SJSA1 (cell line): ENCODE measurements around the gene COL6A3. TPM values are rescaled to one million over a fixed set of nuclear protein-coding genes. Genes with fewer than 3 reads are reported as not detected.
"Not testable (repeated sequence)": the region's sequence is repeated elsewhere in the genome, so short reads cannot be mapped to it uniquely, and the experiment has no call there.

ENCODE experiments used
- DNase-seq, 2 experiments: peaks; one replicate each; pipeline ENCODE4 v3.0.0-alpha.2; 2015 to 2020; ENCODE audit warnings: low spot score in 2 of 2, low read depth in 1 of 2
- H3K27ac ChIP-seq: fragments of 250-450 bp; sonication (Bioruptor Pico); 2 replicates; pipeline ENCODE4 v1.5.1; 2020; ENCODE audit warnings: mild to moderate bottlenecking, moderate library complexity
- H3K27me3 ChIP-seq: fragments of 250-450 bp; sonication (Bioruptor Pico); replicated peaks from 2 replicates; pipeline ENCODE4 v1.5.1; 2020; ENCODE audit warnings: mild to moderate bottlenecking, moderate library complexity
- H3K36me3 ChIP-seq: fragments of 250-450 bp; sonication (Bioruptor Pico); 2 replicates; pipeline ENCODE4 v1.5.1; 2020; ENCODE audit warnings: mild to moderate bottlenecking
- H3K4me1 ChIP-seq: fragments of 250-450 bp; sonication (Bioruptor Pico); replicated peaks from 2 replicates; pipeline ENCODE4 v1.6.1; 2021; ENCODE audit warnings: mild to moderate bottlenecking
- H3K4me3 ChIP-seq: fragments of 250-450 bp; sonication (Bioruptor Pico); 2 replicates; pipeline ENCODE4 v1.5.1; 2020; ENCODE audit warnings: mild to moderate bottlenecking
- H3K9me3 ChIP-seq: fragments of 250-450 bp; sonication (Bioruptor Pico); replicated peaks from 2 replicates; pipeline ENCODE4 v1.5.1; 2020; ENCODE audit warnings: mild to moderate bottlenecking
- total RNA-seq: library from RNA; depleted of rRNA; stranded (reverse); fragments of >200 nt; shearing (Covaris generic); gene quantifications from 2 replicates; pipeline ENCODE4 v1.2.3, GENCODE V29; 2014

Gene COL6A3
- total RNA-seq, 1 experiment from 2014 or later, result 243 TPM

DNA sequence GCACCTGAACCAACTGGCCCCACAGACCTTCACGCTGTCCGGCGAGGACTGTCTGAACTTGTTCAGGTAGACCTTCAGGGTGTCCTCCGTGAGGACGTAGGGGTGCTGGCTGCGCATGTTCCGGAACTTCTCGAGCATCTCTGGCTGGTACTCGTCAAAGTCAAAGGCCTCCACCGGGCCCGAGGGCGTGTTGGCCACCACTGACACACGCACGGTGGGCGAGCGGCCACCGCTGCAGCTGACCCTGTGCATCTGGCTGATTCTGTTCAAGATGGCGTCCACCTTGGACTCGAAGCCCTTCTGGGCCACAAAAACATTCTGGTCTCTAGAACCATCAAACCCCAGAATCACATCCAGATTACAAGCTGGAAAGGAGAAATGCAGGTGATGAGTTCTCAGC lies 48.3 kb downstream of the COL6A3 start:
- Histone ChIP-seq H3K27me3 (no peaks in the 10 kb centered on the region), H3K4me3 (no peak overlapping the region), H3K27ac (no peak overlapping the region), H3K4me1 (no peaks in the 10 kb centered on the region), H3K36me3 (peaks cover 96% of the 10 kb centered on the region), H3K9me3 (no peaks in the 10 kb centered on the region)
- no peak for DNase-seq

GRCh38 chr2:237364655-237365054 lies 49.3 kb downstream of the COL6A3 start:
- H3K9me3 ChIP-seq, result no peaks in the 10 kb centered on the region
- H3K27ac ChIP-seq, result no peak overlapping the region
- H3K27me3 ChIP-seq, result no peaks in the 10 kb centered on the region
- H3K4me1 ChIP-seq, result no peaks in the 10 kb centered on the region
- no peak for DNase-seq
- H3K36me3 ChIP-seq, result peaks cover 100% of the 10 kb centered on the region
- no peak overlapping the region for H3K4me3 ChIP-seq

- H3K27me3 ChIP-seq, result no peaks in the 10 kb centered on the region
- H3K4me3 ChIP-seq, result no peak overlapping the region
- no peak for DNase-seq
- peaks cover 100% of the 10 kb centered on the region for H3K36me3 ChIP-seq
- no peaks in the 10 kb centered on the region for H3K4me1 ChIP-seq
- no peaks in the 10 kb centered on the region for H3K9me3 ChIP-seq
- no peak overlapping the region for H3K27ac ChIP-seq
These were observed 52.6 kb downstream of the COL6A3 start for GRCh38 chr2:237361194-237362004.

- Histone ChIP-seq H3K27ac (no peak overlapping the region), H3K27me3 (no peaks in the 10 kb centered on the region), H3K4me3 (no peak overlapping the region), H3K36me3 (peaks cover 100% of the 10 kb centered on the region), H3K4me1 (no peaks in the 10 kb centered on the region), H3K9me3 (no peaks in the 10 kb centered on the region)
- DNase-seq, result no peak
These were observed 53.8 kb downstream of the COL6A3 start for GRCh38 chr2:237359894-237360780.

DNA sequence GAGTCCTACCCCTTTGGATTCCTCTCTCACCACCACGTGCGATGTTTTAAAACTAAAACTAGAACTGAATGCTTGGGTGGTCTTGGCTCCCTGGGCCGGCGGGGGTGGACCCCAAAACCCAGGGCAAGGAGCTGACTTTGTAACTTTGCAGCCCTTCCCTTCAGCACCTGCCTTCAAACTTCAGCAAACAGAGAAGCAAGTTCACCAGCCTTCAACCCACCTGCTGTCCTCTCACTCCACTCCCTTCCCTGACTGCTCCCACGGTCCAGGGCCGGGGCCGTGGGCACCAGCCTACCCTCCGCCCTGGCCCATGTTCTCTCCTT lies 54.5 kb downstream of the COL6A3 start:
- no peak overlapping the region for H3K27ac ChIP-seq
- no peak overlapping the region for H3K4me3 ChIP-seq
- no peak for DNase-seq
- no peaks in the 10 kb centered on the region for H3K4me1 ChIP-seq
- peaks cover 100% of the 10 kb centered on the region for H3K36me3 ChIP-seq
- H3K9me3 ChIP-seq, result no peaks in the 10 kb centered on the region
- no peaks in the 10 kb centered on the region for H3K27me3 ChIP-seq

DNA sequence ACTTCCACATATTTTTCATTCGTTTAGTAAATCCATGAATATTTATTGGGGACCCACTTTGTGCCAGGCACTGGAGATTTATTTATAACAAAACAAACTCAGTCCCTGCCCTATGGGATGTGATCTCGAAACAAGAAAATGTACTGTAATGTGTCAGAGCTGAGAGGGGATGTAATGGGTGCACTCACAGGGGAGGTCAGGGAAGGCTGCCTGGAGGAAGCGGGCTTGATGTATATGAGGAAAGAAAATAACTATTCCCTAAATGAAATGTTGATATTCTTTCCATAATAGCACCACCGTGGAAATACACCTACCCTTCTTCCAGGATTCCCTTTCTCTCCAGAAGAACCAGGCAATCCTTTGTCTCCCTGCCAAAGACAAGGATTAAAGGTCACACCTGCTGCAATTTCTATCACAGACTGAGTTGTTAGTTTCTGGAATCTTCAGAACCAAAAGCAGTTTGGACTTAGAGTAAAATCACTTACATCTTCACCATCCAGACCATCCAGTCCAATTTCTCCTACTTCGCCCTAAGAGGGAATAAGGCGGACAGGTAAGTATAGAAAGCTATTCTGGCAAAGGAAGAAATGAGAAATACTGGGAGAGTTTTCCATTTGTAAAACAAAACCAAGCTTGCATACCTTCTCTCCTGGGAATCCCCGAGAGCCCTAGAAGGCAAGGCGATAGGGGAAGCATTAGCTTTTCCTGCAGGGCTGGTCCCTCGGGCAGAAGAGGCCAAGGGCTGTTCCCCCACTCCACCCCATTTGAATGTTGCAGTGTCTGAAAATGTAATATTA lies 55.0 kb downstream of the COL6A3 start:
- Histone ChIP-seq H3K9me3 (no peaks in the 10 kb centered on the region), H3K36me3 (peaks cover 100% of the 10 kb centered on the region), H3K4me3 (no peak overlapping the region), H3K27ac (no peak overlapping the region), H3K4me1 (no peaks in the 10 kb centered on the region), H3K27me3 (no peaks in the 10 kb centered on the region)
- DNase-seq, result no peak

DNA sequence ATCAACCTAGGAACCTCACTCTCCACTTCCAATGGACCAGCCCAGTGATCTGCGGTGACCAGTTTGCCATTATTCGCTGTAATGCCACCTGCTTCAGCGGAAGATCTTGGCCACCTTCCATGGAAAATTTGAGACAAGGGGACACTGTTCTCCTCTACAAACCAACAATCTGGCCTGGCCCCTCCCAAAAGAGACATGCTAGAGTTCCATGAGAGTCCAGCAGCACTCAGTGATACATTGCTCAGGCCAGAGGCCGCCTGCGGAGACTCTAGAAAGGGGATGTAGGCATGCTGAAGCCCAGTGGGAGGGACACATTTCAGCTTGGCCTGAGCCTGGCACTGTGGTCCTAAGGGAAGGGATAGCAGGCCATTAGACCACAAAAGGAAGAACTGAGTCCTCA lies 58.3 kb downstream of the COL6A3 start:
- Histone ChIP-seq H3K36me3 (peaks cover 100% of the 10 kb centered on the region), H3K4me3 (no peak overlapping the region), H3K27ac (no peak overlapping the region), H3K27me3 (no peaks in the 10 kb centered on the region), H3K4me1 (no peaks in the 10 kb centered on the region), H3K9me3 (no peaks in the 10 kb centered on the region)
- no peak for DNase-seq

DNA sequence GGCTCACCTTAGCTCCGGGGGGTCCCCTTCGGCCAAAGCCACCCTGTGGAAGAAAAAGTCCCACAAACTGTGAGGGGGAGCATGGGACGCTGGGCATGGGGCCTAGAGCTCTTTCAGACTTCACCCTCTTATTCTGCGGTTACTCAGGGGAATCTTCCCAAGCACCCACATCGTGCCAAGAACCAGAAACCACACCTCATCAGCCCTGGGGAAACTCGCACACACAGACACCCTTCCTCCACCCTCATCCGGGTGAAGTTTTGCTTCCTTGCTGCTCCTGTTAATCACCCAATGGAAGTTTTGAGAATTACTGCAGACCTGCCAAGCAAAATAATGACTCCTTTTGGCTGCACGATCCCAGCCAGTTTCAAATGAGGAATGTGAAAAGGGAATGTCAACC lies 59.1 kb downstream of the COL6A3 start:
- Histone ChIP-seq H3K36me3 (peaks cover 100% of the 10 kb centered on the region), H3K9me3 (no peaks in the 10 kb centered on the region), H3K27ac (no peak overlapping the region), H3K4me1 (no peaks in the 10 kb centered on the region), H3K4me3 (no peak overlapping the region), H3K27me3 (no peaks in the 10 kb centered on the region)
- DNase-seq, result no peak

GRCh38 chr2:237354172-237354571 lies 59.8 kb downstream of the COL6A3 start:
- not testable (repeated sequence) for H3K27me3 ChIP-seq, H3K9me3 ChIP-seq, H3K4me3 ChIP-seq, DNase-seq, H3K4me1 ChIP-seq
- H3K27ac ChIP-seq, result 0 out of 2 replicates have a peak overlapping the region, but pooled peaks have one; percentile 13
- H3K36me3 ChIP-seq, result peaks cover 100% of the 10 kb centered on the region

DNA sequence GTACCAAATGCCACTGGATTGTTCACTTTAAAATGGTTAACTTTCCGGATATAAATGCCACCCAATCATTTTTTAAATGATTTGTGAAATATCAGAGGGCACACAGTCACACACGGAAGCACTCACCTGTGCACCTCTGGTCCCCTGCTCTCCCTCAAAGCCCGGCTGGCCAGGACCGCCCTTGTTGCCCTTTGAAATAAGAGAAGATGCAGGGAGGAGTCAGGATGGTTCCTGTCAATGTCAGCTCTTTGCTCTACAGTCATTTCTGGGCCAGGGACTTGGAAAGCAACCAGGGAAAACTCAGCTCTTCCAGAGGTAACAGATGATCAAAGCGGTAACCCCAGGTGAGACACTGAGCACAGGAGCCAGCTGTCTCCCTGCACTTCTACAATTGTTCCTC lies 60.7 kb downstream of the COL6A3 start:
- H3K27me3 ChIP-seq, result no peaks in the 10 kb centered on the region
- no peak overlapping the region for H3K4me3 ChIP-seq
- H3K9me3 ChIP-seq, result no peaks in the 10 kb centered on the region
- no peak overlapping the region for H3K27ac ChIP-seq
- peaks cover 100% of the 10 kb centered on the region for H3K36me3 ChIP-seq
- no peak for DNase-seq
- H3K4me1 ChIP-seq, result no peaks in the 10 kb centered on the region

DNA sequence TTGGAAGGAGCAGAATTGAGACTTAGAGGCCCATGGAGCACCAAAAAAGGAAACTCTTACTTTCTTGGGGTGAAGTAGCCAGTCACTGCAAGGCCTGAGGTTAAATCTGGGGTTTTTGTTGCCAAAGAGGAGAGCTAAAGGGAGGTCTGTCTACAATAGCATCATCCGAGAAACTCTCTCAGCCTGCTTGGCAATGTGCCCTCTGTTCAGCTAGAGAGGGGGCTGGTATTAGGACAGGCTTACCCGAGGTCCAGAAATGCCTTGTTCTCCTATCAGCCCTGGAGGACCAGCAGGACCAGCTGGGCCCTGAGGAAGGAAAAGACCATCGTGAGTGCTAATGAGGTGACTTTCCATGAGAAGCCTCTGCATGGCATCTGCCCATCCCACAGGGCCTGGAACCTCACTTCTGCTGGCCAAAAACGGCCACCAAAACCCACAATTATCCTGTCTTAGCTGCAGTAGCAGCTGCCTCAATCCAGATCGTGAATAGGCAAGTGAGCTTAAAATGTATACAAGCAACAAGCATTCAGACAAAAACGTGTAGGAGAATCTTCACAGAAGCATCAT lies 61.6 kb downstream of the COL6A3 start:
- no peak for DNase-seq
- H3K27ac ChIP-seq, result no peak overlapping the region

GRCh38 chr2:237351796-237352195 lies 62.2 kb downstream of the COL6A3 start:
- H3K9me3 ChIP-seq, result no peaks in the 10 kb centered on the region
- no peaks in the 10 kb centered on the region for H3K27me3 ChIP-seq
- H3K36me3 ChIP-seq, result peaks cover 100% of the 10 kb centered on the region
- H3K27ac ChIP-seq, result no peak overlapping the region
- no peak overlapping the region for H3K4me3 ChIP-seq
- no peaks in the 10 kb centered on the region for H3K4me1 ChIP-seq
- no peak for DNase-seq

More for the DNA sequence above, 61.6 kb downstream of the COL6A3 start:
- Histone ChIP-seq H3K9me3 (no peaks in the 10 kb centered on the region), H3K27me3 (no peaks in the 10 kb centered on the region), H3K36me3 (peaks cover 100% of the 10 kb centered on the region), H3K4me1 (no peaks in the 10 kb centered on the region), H3K4me3 (no peak overlapping the region)

- Histone ChIP-seq H3K4me1 (no peaks in the 10 kb centered on the region), H3K27ac (no peak overlapping the region), H3K4me3 (no peak overlapping the region), H3K9me3 (no peaks in the 10 kb centered on the region), H3K36me3 (peaks cover 100% of the 10 kb centered on the region), H3K27me3 (no peaks in the 10 kb centered on the region)
- DNase-seq, result no peak
These were observed 62.9 kb downstream of the COL6A3 start for GRCh38 chr2:237351046-237351445.
